ENCODE data around the gene C20orf141.

- TF ChIP-seq, protein P1, sequence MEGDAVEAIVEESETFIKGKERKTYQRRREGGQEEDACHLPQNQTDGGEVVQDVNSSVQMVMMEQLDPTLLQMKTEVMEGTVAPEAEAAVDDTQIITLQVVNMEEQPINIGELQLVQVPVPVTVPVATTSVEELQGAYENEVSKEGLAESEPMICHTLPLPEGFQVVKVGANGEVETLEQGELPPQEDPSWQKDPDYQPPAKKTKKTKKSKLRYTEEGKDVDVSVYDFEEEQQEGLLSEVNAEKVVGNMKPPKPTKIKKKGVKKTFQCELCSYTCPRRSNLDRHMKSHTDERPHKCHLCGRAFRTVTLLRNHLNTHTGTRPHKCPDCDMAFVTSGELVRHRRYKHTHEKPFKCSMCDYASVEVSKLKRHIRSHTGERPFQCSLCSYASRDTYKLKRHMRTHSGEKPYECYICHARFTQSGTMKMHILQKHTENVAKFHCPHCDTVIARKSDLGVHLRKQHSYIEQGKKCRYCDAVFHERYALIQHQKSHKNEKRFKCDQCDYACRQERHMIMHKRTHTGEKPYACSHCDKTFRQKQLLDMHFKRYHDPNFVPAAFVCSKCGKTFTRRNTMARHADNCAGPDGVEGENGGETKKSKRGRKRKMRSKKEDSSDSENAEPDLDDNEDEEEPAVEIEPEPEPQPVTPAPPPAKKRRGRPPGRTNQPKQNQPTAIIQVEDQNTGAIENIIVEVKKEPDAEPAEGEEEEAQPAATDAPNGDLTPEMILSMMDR (IDR thresholded peaks at IDR 0.05): no peak
- TF ChIP-seq POLR2A (IDR thresholded peaks at IDR 0.05): no peak
- no peak for TF ChIP-seq POLR2AphosphoS5 (IDR thresholded peaks at IDR 0.05; ENCODE audit: insufficient read depth in 1 of 2, low read depth in 1 of 2)
Measured at GRCh38 chr20:2847802-2848201, 33.0 kb downstream of the C20orf141 start.
